Nephron (organoid): Measurements from ENCODE around the gene TGFBI.

Source experiments
- H3K27ac Mint-ChIP-seq, 3 experiments: 2 replicates each; pipeline ENCODE4 v1.8.0; 2020; ENCODE audit warnings: mixed read lengths in 3 of 3, mild to moderate bottlenecking in 2 of 3, moderate library complexity in 1 of 3
- H3K27me3 Mint-ChIP-seq: 2 replicates; pipeline ENCODE4 v1.8.0; 2021; ENCODE audit warnings: low read depth, mild to moderate bottlenecking, moderate library complexity, mixed read lengths
- H3K36me3 Mint-ChIP-seq: 2 replicates; pipeline ENCODE4 v1.8.0; 2020; ENCODE audit warnings: low read depth, mixed read lengths
- H3K4me1 Mint-ChIP-seq: 2 replicates; pipeline ENCODE4 v1.8.0; 2020; ENCODE audit warnings: mixed read lengths
- H3K4me3 Mint-ChIP-seq, 3 experiments: 2 replicates each; pipeline ENCODE4 v1.8.0; 2020; ENCODE audit warnings: mild to moderate bottlenecking in 3 of 3, mixed read lengths in 3 of 3, moderate library complexity in 2 of 3
- H3K9me3 Mint-ChIP-seq: 2 replicates; pipeline ENCODE4 v1.8.0; 2020; ENCODE audit warnings: mixed read lengths
- TF ChIP-seq, protein P1 (sequence below), 3 experiments: fragments of 200-600 bp; sonication (generic); IDR thresholded peaks; one replicate each; pipeline ENCODE4 v1.5.0; 2021; ENCODE audit warnings: antibody characterized with exemption in 3 of 3; ENCODE audit not compliant: unreplicated experiment in 3 of 3

TGFBI gene

DNA sequence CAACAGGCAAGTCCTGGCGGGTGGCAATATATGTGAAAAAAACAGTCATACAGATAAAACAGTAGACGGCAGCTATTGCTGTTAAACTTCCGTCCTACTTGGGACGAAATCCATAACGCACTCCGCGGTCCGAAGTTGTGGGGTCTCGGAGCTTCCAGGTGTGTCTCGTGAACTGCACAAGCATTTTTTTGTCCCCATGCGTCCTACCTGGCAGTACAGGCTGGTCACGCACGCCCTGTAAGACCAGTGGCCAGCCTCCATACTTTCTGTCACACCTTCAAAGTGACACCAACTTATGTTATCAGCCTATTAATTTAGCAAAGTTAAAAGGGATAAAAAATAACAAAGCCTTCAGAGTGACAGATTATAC lies 51.3 kb downstream of the TGFBI start:
- peak overlapping the region in 1 of 3 experiments; percentile 48 for H3K27ac Mint-ChIP-seq
- TF ChIP-seq, protein P1, sequence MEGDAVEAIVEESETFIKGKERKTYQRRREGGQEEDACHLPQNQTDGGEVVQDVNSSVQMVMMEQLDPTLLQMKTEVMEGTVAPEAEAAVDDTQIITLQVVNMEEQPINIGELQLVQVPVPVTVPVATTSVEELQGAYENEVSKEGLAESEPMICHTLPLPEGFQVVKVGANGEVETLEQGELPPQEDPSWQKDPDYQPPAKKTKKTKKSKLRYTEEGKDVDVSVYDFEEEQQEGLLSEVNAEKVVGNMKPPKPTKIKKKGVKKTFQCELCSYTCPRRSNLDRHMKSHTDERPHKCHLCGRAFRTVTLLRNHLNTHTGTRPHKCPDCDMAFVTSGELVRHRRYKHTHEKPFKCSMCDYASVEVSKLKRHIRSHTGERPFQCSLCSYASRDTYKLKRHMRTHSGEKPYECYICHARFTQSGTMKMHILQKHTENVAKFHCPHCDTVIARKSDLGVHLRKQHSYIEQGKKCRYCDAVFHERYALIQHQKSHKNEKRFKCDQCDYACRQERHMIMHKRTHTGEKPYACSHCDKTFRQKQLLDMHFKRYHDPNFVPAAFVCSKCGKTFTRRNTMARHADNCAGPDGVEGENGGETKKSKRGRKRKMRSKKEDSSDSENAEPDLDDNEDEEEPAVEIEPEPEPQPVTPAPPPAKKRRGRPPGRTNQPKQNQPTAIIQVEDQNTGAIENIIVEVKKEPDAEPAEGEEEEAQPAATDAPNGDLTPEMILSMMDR (IDR thresholded peaks at IDR 0.05; ENCODE audit: unreplicated experiment in 3 of 3) = no peak
- H3K27me3 Mint-ChIP-seq = peaks cover 12% of the 10 kb centered on the region
- peak overlapping the region; percentile 30 to 51 (median 45) for H3K4me3 Mint-ChIP-seq
- no peaks in the 10 kb centered on the region for H3K36me3 Mint-ChIP-seq
- peaks cover 18% of the 10 kb centered on the region for H3K4me1 Mint-ChIP-seq
- H3K9me3 Mint-ChIP-seq = no peaks in the 10 kb centered on the region

DNA sequence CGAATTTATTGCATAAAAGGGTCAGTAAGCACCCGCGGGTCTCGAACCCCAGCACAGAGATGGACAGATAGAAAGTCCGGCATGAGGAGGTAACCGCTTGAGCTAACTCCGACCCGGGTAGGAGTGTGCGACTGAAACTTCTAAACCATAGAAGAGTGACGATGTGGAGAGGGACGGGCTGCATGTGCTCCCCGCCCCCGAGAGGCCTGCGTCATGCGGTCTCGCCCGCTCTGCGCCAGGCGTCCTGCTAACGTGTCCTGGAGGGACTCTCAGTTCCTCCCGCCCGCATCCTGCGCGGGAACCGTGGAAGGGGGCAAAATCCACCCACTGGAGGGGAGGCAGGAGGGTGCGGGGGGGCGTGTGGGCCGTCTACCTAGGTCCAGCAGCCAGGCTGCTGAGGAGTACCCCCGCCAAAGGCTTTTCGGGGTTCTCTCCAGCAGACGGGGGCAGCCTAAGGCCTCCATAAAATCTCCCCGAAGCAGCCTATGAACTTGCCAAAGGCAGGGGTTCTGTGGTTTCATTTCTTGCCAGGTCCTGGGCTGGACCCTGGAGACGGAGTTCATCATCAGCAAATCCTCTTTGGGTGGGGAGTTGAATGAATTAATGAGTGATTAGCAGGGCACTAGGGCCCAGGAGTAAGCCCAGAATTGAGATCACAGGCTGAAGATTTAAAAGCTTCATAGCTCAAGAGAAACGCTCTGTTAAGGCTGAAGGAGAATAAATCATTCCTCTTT lies 51.9 kb downstream of the TGFBI start:
- Mint-ChIP-seq H3K27me3 (peaks cover 12% of the 10 kb centered on the region), H3K4me3 (peak overlapping the region; percentile 45 to 51 (median 47)), H3K9me3 (no peaks in the 10 kb centered on the region), H3K27ac (peak overlapping the region in 1 of 3 experiments; percentile 48), H3K4me1 (peaks cover 22% of the 10 kb centered on the region), H3K36me3 (no peaks in the 10 kb centered on the region)
- TF ChIP-seq, protein P1 (IDR thresholded peaks at IDR 0.05; ENCODE audit: unreplicated experiment in 3 of 3) = no peak

DNA sequence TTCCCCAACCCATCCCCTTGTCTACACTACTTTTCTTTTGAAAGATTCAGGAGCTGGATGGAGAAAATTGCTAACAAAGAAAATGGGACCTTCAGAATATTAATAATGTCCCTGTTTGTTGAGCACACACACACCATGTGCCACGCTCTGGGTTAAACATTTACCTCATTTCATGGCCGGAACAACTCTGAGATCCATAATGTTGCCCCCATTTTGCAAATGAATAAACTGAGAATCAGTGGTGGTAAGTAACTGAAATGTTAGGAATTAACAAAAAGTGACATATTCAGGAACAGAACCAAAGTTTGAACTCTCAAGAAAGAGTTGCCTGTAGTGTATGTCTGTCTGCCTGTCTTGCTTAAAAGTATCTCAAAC lies 52.4 kb downstream of the TGFBI start:
- Mint-ChIP-seq H3K27me3 (peaks cover 12% of the 10 kb centered on the region), H3K4me3 (no peak overlapping the region), H3K4me1 (peaks cover 22% of the 10 kb centered on the region)

DNA sequence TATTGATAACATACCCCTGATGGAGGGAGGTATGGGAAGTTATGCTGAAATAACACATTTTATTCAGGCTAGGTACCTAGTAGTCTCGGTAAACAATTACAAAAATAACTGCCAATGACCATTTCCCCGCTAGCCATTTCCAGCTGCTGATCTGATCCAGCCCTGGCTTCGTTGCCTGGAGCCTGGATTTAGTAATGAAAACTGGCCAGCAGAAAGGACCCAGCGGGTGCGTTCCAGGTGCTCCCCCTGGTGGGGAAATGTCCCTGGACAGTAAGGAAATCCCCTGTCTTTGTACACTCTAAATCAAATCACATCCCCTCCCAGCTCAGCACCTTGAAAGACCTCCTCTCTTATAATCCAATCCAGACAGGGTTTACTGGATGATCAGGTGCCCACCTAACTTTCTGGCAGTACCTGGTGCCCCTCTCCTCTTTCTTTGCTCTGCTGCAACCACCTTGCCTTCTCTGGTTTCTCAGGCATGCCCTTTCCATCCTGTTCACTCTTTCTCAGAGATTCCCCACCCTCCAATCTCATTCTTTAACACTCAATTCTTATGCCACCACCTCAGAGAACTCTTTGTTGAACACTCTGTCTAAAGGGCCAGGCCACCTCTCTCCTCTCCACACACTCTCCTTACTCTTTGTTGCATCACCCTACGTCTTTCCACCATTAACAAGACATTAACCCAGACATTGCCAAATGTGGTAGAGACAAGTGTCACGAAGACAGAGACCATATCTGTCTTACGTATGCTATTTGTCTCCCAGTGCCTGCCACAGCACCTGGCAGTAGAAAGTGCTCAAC lies 53.8 kb downstream of the TGFBI start:
- TF ChIP-seq, protein P1 (IDR thresholded peaks at IDR 0.05; ENCODE audit: unreplicated experiment in 3 of 3) = peak; percentile 76 to 82 (median 81)
- Mint-ChIP-seq H3K27me3 (peaks cover 12% of the 10 kb centered on the region), H3K9me3 (no peaks in the 10 kb centered on the region), H3K36me3 (no peaks in the 10 kb centered on the region), H3K4me3 (no peak overlapping the region), H3K4me1 (peaks cover 24% of the 10 kb centered on the region), H3K27ac (no peak overlapping the region)

More for the DNA sequence above, 52.4 kb downstream of the TGFBI start:
- TF ChIP-seq, protein P1 (IDR thresholded peaks at IDR 0.05; ENCODE audit: unreplicated experiment in 3 of 3) = no peak
- peak overlapping the region in 1 of 3 experiments; percentile 49 for H3K27ac Mint-ChIP-seq
- H3K9me3 Mint-ChIP-seq = no peaks in the 10 kb centered on the region
- no peaks in the 10 kb centered on the region for H3K36me3 Mint-ChIP-seq

DNA sequence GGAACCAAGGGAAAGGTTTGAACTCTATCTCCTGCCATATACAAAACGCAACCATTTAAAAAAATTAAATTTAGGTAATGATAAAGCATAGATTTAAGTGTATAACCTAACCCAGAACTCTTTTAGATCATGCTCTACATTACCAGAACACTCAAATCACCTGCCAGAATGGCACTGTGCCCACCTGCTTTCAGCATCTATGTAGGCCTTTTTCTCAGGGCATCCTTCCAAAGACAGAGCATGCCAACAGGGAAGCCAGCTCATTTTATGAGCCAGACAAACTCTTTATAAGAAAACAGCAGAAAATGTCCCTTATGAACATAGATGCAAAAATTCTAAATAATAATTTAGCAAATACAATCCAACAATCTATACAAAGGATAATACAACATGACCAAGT lies 55.9 kb downstream of the TGFBI start:
- H3K4me1 Mint-ChIP-seq = peaks cover 38% of the 10 kb centered on the region
- TF ChIP-seq, protein P1 (IDR thresholded peaks at IDR 0.05; ENCODE audit: unreplicated experiment in 3 of 3) = no peak
- no peak overlapping the region for H3K4me3 Mint-ChIP-seq
- no peak overlapping the region for H3K27ac Mint-ChIP-seq
- no peaks in the 10 kb centered on the region for H3K36me3 Mint-ChIP-seq
- H3K27me3 Mint-ChIP-seq = peaks cover 5% of the 10 kb centered on the region
- no peaks in the 10 kb centered on the region for H3K9me3 Mint-ChIP-seq
